AG04450 (cell line): ENCODE results near the gene ZNF827. TPM values are rescaled to one million over a fixed set of nuclear protein-coding genes. Genes with fewer than 3 reads are reported as not detected.

Source experiments
- CTCF ChIA-PET: fragments of 300-600, 350-600 bp; formaldehyde crosslinking; extraction: SDS; loops from one replicate; lab custom pipeline; 2022; ENCODE audit warnings: antibody characterized with exemption, inconsistent platforms; lab: Charles Lee
- POLR2A ChIA-PET: fragments of 350-600 bp; formaldehyde crosslinking; extraction: SDS; loops from one replicate; lab custom pipeline; 2021; ENCODE audit warnings: antibody characterized with exemption, inconsistent platforms; lab: Yijun Ruan, JAX
- DNase-seq: peaks from one replicate; pipeline ENCODE4 v3.0.0-alpha.2; 2011; ENCODE audit warnings: low read depth, low spot score
- H3K27ac ChIP-seq: one replicate; pipeline ENCODE4 v1.5.1; 2012; ENCODE audit warnings: low read depth, low read length, control low read depth
- H3K27me3 ChIP-seq: one replicate; pipeline ENCODE4 v1.6.0; 2012; ENCODE audit warnings: low read length; ENCODE audit not compliant: control insufficient read depth, insufficient read depth
- H3K4me3 ChIP-seq: 2 replicates; pipeline ENCODE4 v1.5.1; 2011; ENCODE audit warnings: mild to moderate bottlenecking, low read depth, low read length, control low read depth
- H3K9me3 ChIP-seq: 2 replicates; pipeline ENCODE4 v1.5.1; 2012; ENCODE audit warnings: low read length; ENCODE audit not compliant: control insufficient read depth, insufficient read depth
- CTCF ChIP-seq: IDR thresholded peaks from 2 replicates; pipeline ENCODE4 v1.5.1; 2011; ENCODE audit warnings: low read depth, low read length, control low read depth, inconsistent platforms
- polyA plus RNA-seq: library from polyadenylated mRNA; depleted of rRNA; stranded (reverse); fragments of >200 nt; gene quantifications from 2 replicates; pipeline ENCODE4 v1.2.3, GENCODE V29; 2011

ZNF827 gene
- polyA plus RNA-seq, 1 experiment = 9.8 TPM

DNA sequence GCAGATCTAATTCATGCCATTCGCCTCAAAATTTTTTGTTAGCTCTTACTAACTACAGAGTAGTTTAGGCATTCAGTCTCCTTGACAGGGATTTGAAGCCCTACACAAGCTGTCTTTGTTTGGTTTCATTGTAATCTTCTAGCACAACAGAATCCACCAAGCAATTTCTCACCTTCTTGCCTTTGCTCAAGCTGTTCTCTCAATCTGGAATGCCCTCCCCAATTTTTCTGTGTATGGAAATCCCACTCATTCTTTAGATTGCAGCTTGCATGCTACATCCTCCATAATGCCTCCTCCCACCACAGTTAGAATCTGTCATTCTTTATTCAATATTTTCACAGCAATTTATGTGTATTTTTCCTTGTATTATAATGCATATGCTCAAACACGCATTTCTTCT, 195.0 kb downstream of the ZNF827 start:
- CTCF ChIA-PET = no interaction called here
- Histone ChIP-seq H3K4me3 (no peak overlapping the region), H3K27ac (no peak overlapping the region), H3K27me3 (no peaks in the 10 kb centered on the region), H3K9me3 (no peaks in the 10 kb centered on the region)
- no peak for DNase-seq
- POLR2A ChIA-PET = no interaction called here
- no peak for TF ChIP-seq CTCF

DNA sequence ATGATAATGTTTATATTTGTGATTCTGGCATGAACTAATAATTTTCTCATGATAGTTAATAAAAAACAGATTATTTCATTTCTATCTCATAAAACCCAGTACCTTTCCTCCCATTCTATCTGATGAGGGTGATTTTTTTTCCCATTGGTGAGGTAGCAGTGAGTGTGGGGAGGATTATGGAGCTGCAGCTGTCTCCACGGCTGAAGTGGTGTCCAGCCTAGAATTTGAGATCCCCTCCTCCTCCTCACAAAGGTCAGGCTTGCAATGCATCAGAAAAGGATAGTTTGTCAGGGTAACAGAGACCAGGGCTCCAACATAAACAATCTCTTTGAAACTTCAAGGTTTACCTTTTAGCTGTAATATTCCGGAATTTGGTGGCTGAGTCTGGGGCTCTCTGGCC, 197.8 kb downstream of the ZNF827 start:
- CTCF ChIA-PET = no interaction called here
- Histone ChIP-seq H3K27me3 (no peaks in the 10 kb centered on the region), H3K27ac (no peak overlapping the region), H3K9me3 (no peaks in the 10 kb centered on the region), H3K4me3 (no peak overlapping the region)
- POLR2A ChIA-PET = no interaction called here
- no peak for TF ChIP-seq CTCF
- no peak for DNase-seq

DNA sequence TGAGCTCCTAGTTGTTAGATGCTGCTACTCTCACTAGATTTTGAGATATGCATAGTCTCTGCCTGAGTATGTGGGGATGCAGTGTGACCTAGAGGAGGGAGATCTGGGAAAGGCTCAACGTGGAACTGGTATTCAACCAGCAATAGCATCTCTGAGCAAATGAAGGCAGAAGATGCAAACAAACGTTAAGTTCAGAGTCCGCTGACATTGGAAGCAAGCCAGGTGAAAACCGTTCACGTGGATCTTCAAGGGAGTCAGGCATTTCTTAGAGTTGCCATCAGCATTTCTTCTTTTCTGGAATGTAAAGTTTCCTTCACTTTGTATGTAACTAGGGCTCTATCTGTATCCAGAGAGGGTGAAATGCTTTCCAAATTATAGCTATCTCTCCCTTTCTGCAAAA, 198.8 kb downstream of the ZNF827 start:
- no peaks in the 10 kb centered on the region for H3K27me3 ChIP-seq
- TF ChIP-seq CTCF = no peak
- no peak overlapping the region for H3K4me3 ChIP-seq
- DNase-seq = no peak
- POLR2A ChIA-PET = interaction anchor here (0.7 kb wide), 1 partner anchor 125 kb away, joined by 3 read pairs; no protein-coding TSS in a partner anchor
- CTCF ChIA-PET = interaction anchor here (0.6 kb wide), 2 partner anchors 123 to 523 kb away, joined by 3 to 4 read pairs; no protein-coding TSS in a partner anchor
- H3K9me3 ChIP-seq = no peaks in the 10 kb centered on the region
- no peak overlapping the region for H3K27ac ChIP-seq

DNA sequence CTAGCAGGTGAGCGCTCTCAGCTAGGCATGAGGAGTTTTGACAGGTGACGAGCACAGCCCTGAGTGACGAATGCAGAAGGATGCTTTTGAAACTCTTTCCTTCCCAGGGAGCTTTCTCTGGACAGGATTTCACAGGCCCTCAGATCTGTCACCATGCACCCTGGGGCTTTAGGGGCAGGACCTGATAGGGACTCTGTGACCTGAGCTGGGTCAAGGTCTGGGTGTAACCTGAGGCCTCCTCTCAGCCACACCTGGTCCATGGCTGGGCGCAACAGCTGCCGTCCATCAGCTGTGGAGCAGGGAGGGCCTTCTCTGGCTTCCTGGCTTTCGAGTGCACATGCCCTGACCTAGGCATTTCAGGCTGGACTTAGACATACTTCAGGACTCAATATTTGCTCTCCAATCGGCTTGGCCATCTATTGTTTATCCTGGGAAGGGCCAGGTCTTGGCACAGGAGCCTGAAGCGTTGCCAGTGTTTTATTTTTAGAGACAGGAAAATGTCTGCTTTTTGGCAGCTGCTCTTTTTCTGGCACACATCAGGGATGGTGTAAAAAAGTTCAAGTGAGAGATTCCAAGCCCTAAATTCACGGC, 202.3 kb downstream of the ZNF827 start:
- no peak for TF ChIP-seq CTCF
- POLR2A ChIA-PET = no interaction called here
- no peaks in the 10 kb centered on the region for H3K9me3 ChIP-seq
- H3K27me3 ChIP-seq = no peaks in the 10 kb centered on the region
- CTCF ChIA-PET = interaction anchor here (0.6 to 0.9 kb wide), 2 partner anchors 229 to 342 kb away, joined by 3 to 4 read pairs; no protein-coding TSS in a partner anchor
- no peak for DNase-seq
- no peak overlapping the region for H3K4me3 ChIP-seq
- peak overlapping the region; percentile 100 for H3K27ac ChIP-seq

- POLR2A ChIA-PET = no interaction called here
- DNase-seq = no peak
- CTCF ChIA-PET = interaction anchor here (0.9 kb wide), 1 partner anchor 342 kb away, joined by 3 read pairs; no protein-coding TSS in a partner anchor
- Histone ChIP-seq H3K9me3 (no peaks in the 10 kb centered on the region), H3K27me3 (no peaks in the 10 kb centered on the region), H3K4me3 (no peak overlapping the region), H3K27ac (peak overlapping the region; percentile 100)
- TF ChIP-seq CTCF = no peak
Observed at GRCh38 chr4:145735827-145736226, 202.8 kb downstream of the ZNF827 start.
